Endothelial cell of umbilical vein (primary cell): ENCODE measurements around the gene ZSWIM4. TPM values are rescaled to one million over a fixed set of nuclear protein-coding genes. Genes with fewer than 3 reads are reported as not detected.

Experiments used
- BruUV-seq: library from RNA; stranded (reverse); fragments of 400-500 nt; replicated peaks from 2 replicates; lab custom pipeline; 2021; lab: Mats Ljungman, UMichigan
- CTCF ChIA-PET: fragments of 300-600, 350-600 bp; sonication (Branson Sonifier 250); formaldehyde crosslinking; loops from one replicate; lab custom pipeline; 2021; ENCODE audit warnings: antibody characterized with exemption, inconsistent platforms; lab: Charles Lee
- POLR2A ChIA-PET: fragments of 300-600, 350-600 bp; sonication (Branson Sonifier 250); formaldehyde crosslinking; loops from one replicate; lab custom pipeline; 2021; ENCODE audit warnings: antibody characterized with exemption, inconsistent platforms; lab: Charles Lee
- DNase-seq: peaks from one replicate; pipeline ENCODE4 v3.0.0-alpha.2; 2011; ENCODE audit warnings: low read depth, low spot score
- FAIRE-seq: peaks from 2 replicates; lab custom pipeline; 2011; peaks lifted over from hg19 to GRCh38; lab: Jason Lieb, UNC
- H2AFZ ChIP-seq: 2 replicates; pipeline ENCODE4 v1.6.0; 2012; ENCODE audit warnings: low read depth, low read length, control low read depth, inconsistent platforms
- H3K27ac ChIP-seq: 2 replicates; pipeline ENCODE4 v1.5.1; 2011; ENCODE audit warnings: low read depth, mild to moderate bottlenecking, control low read depth, low read length, moderate library complexity; ENCODE audit not compliant: insufficient read depth
- H3K27me3 ChIP-seq, 2 experiments: 2 replicates each; pipeline versions ENCODE4 v1.6.0 to v1.6.1; 2011; ENCODE audit warnings: low read length in 2 of 2, mixed read lengths in 1 of 2; ENCODE audit not compliant: control insufficient read depth in 2 of 2, insufficient read depth in 2 of 2
- H3K36me3 ChIP-seq, 2 experiments: 2 replicates in 1 of 2; 3 replicates in 1 of 2; pipeline ENCODE4 v1.5.1; 2011; ENCODE audit warnings: low read length in 2 of 2, mild to moderate bottlenecking in 1 of 2, moderate library complexity in 1 of 2; ENCODE audit not compliant: control insufficient read depth in 2 of 2, insufficient read depth in 2 of 2; ENCODE audit errors: extremely low read depth in 1 of 2
- H3K4me1 ChIP-seq: 3 replicates; pipeline ENCODE4 v1.5.1; 2011; ENCODE audit warnings: mild to moderate bottlenecking, low read length; ENCODE audit not compliant: control insufficient read depth, insufficient read depth; ENCODE audit errors: extremely low read depth
- H3K4me2 ChIP-seq: 2 replicates; pipeline ENCODE4 v1.6.1; 2011; ENCODE audit warnings: low read length, control low read depth, mixed read lengths; ENCODE audit not compliant: insufficient read depth
- H3K4me3 ChIP-seq, 3 experiments: fragments of 200-600 bp in 1 of 3; sonication (generic), shearing (Covaris generic) in 1 of 3; replicated peaks in 1 of 3; 2 replicates each; pipeline ENCODE4 v1.5.1; 2011 to 2016; ENCODE audit warnings: control low read depth in 3 of 3, low read length in 3 of 3, mild to moderate bottlenecking in 2 of 3, inconsistent platforms in 1 of 3, low read depth in 1 of 3, moderate library complexity in 1 of 3; ENCODE audit not compliant: insufficient read depth in 1 of 3
- H3K79me2 ChIP-seq: 2 replicates; pipeline ENCODE4 v1.6.0; 2012; ENCODE audit warnings: low read length, inconsistent platforms; ENCODE audit not compliant: control insufficient read depth, insufficient read depth
- H3K9ac ChIP-seq: replicated peaks from 2 replicates; pipeline ENCODE3; 2011; ENCODE audit warnings: low read length, control low read depth; ENCODE audit not compliant: insufficient read depth; ENCODE audit errors: extremely low read depth
- H3K9me1 ChIP-seq: replicated peaks from 3 replicates; pipeline ENCODE4 v1.6.0; 2011; ENCODE audit warnings: mild to moderate bottlenecking, low read length; ENCODE audit not compliant: control insufficient read depth, insufficient read depth; ENCODE audit errors: extremely low read depth
- H3K9me3 ChIP-seq: replicated peaks from 2 replicates; pipeline ENCODE4 v1.5.1; 2012; ENCODE audit warnings: low read length, inconsistent platforms; ENCODE audit not compliant: control insufficient read depth, insufficient read depth
- H4K20me1 ChIP-seq: replicated peaks from 2 replicates; pipeline ENCODE3; 2011; ENCODE audit warnings: mild to moderate bottlenecking, low read length; ENCODE audit not compliant: control insufficient read depth, insufficient read depth; ENCODE audit errors: extremely low read depth
- EZH2 ChIP-seq: IDR thresholded peaks from 2 replicates; pipeline ENCODE4 v1.6.1; 2012; ENCODE audit warnings: borderline replicate concordance, low read depth, mild to moderate bottlenecking, moderate library complexity, low read length, inconsistent platforms; ENCODE audit not compliant: severe bottlenecking
- FOS ChIP-seq: IDR thresholded peaks from 2 replicates; pipeline ENCODE4 v1.6.1; 2011; ENCODE audit warnings: mild to moderate bottlenecking, low read length, moderate library complexity, borderline replicate concordance; ENCODE audit not compliant: insufficient read depth
- GATA2 ChIP-seq: IDR thresholded peaks from 2 replicates; pipeline ENCODE4 v1.7.0; 2011; ENCODE audit warnings: low read depth, mild to moderate bottlenecking, moderate library complexity, mixed read lengths, low read length; ENCODE audit not compliant: insufficient read length, insufficient read depth
- JUN ChIP-seq: IDR thresholded peaks from 2 replicates; pipeline ENCODE4 v1.6.1; 2011; ENCODE audit warnings: borderline replicate concordance, low read depth; ENCODE audit not compliant: insufficient read length, insufficient read depth
- MYC ChIP-seq: IDR thresholded peaks from one replicate; pipeline ENCODE4 v1.6.1; 2011; ENCODE audit warnings: mild to moderate bottlenecking, low read depth, low read length
- POLR2A ChIP-seq: IDR thresholded peaks from 2 replicates; pipeline ENCODE4 v1.6.1; 2012; ENCODE audit warnings: low read depth, mild to moderate bottlenecking, control low read depth, low read length
- POLR2AphosphoS5 ChIP-seq: IDR thresholded peaks from 2 replicates; pipeline ENCODE4 v1.6.1; 2012; ENCODE audit warnings: low read depth, mild to moderate bottlenecking, control low read depth, low read length, moderate library complexity; ENCODE audit not compliant: insufficient read depth
- dilution Hi-C: fragments of 300-500 bp; cut with MboI; formaldehyde crosslinking; loops from one replicate; pipeline ENCODE4 v1.15.0; 2019; ENCODE audit warnings: low sequenced_read_pairs; ENCODE audit not compliant: extremely low pct_ligation_motif_present
- intact Hi-C: fragments of 100-400 bp; cut with micrococcal nuclease; formaldehyde crosslinking; loops from one replicate; pipeline ENCODE4 v1.10.0; 2022
- polyA plus RNA-seq, 4 experiments: library from polyadenylated mRNA; depleted of rRNA in 3 of 4; stranded (reverse) in 3 of 4; unstranded in 1 of 4; fragments of >200 nt; gene quantifications; 2 replicates each; pipeline versions ENCODE4 v1.2.1 to v1.2.3, GENCODE V29; 2011 to 2012; ENCODE audit warnings: missing spikeins in 1 of 4
- total RNA-seq: library from RNA; stranded (reverse); gene quantifications from 2 replicates; pipeline ENCODE4 v1.2.3, GENCODE V29; 2021
- TF ChIP-seq, protein P1 (sequence below): IDR thresholded peaks from 2 replicates; pipeline ENCODE4 v1.6.1; 2011; ENCODE audit not compliant: insufficient read depth, insufficient read length
- TF ChIP-seq, protein P2 (sequence below), 2 donors: IDR thresholded peaks; 1 replicate in 1 of 2; 2 replicates in 1 of 2; pipeline ENCODE4 v1.5.1; 2011; ENCODE audit warnings: low read length in 2 of 2, mild to moderate bottlenecking in 2 of 2, moderate library complexity in 2 of 2, control low read depth in 1 of 2, inconsistent platforms in 1 of 2, low read depth in 1 of 2; ENCODE audit not compliant: insufficient read depth in 1 of 2; ENCODE audit errors: extremely low read depth in 1 of 2

Gene ZSWIM4
- total and polyA plus RNA-seq, 2 donors (not counting 3 experiments of a cell fraction or from before 2014, with no cell fraction given), result 12.7 to 26.6 TPM

DNA sequence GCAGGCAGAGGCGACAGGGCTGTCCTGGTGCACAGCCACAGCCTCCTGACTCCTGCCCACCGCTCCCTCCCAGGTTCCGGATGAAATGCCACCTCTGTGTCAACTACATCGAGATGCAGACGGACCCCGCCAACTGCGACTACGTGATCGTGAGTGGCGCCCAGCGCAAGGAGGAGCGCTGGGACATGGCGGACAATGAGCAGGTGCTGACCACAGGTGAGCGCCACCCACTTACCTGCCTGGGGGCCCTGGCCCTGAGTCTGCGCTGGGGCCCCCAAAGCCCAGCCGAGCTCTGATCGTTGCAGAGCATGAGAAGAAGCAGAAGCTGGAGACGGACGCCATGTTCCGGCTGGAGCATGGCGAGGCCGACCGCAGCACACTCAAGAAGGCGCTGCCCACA, 36.4 kb upstream of the ZSWIM4 start:
- no peak for TF ChIP-seq EZH2
- no peak for TF ChIP-seq POLR2A
- TF ChIP-seq JUN, result no peak
- no peak for TF ChIP-seq GATA2
- no peak for TF ChIP-seq MYC
- TF ChIP-seq, protein P1, sequence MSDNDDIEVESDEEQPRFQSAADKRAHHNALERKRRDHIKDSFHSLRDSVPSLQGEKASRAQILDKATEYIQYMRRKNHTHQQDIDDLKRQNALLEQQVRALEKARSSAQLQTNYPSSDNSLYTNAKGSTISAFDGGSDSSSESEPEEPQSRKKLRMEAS, result no peak
- TF ChIP-seq FOS, result no peak
- TF ChIP-seq, protein P2, sequence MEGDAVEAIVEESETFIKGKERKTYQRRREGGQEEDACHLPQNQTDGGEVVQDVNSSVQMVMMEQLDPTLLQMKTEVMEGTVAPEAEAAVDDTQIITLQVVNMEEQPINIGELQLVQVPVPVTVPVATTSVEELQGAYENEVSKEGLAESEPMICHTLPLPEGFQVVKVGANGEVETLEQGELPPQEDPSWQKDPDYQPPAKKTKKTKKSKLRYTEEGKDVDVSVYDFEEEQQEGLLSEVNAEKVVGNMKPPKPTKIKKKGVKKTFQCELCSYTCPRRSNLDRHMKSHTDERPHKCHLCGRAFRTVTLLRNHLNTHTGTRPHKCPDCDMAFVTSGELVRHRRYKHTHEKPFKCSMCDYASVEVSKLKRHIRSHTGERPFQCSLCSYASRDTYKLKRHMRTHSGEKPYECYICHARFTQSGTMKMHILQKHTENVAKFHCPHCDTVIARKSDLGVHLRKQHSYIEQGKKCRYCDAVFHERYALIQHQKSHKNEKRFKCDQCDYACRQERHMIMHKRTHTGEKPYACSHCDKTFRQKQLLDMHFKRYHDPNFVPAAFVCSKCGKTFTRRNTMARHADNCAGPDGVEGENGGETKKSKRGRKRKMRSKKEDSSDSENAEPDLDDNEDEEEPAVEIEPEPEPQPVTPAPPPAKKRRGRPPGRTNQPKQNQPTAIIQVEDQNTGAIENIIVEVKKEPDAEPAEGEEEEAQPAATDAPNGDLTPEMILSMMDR (IDR thresholded peaks at IDR 0.05; ENCODE audit: extremely low read depth in 1 of 2, insufficient read depth in 1 of 2, low read depth in 1 of 2, low read length in 2 of 2), result no peak
- no peak for TF ChIP-seq POLR2AphosphoS5
- Histone ChIP-seq H3K36me3 (peaks cover 32 to 55% of the 10 kb centered on the region in 2 experiments), H4K20me1 (no peaks in the 10 kb centered on the region), H3K27me3 (no peaks in the 10 kb centered on the region), H3K9ac (no peak overlapping the region), H3K79me2 (peaks cover under 1% of the 10 kb centered on the region), H3K27ac (no peak overlapping the region), H3K9me3 (no peaks in the 10 kb centered on the region), H3K4me3 (no peak overlapping the region), H3K9me1 (no peaks in the 10 kb centered on the region), H3K4me1 (peaks cover under 1% of the 10 kb centered on the region), H3K4me2 (no peak overlapping the region), H2AFZ (no peak overlapping the region)
- ChIA-PET POLR2A (no interaction called here), CTCF (no interaction called here)
- DNase-seq, result no peak
- dilution Hi-C loops (no loop called here), intact Hi-C loops (no loop called here)
- no TSS peak for BruUV-seq
- no peak for FAIRE-seq
